ENCODE data around the gene OR10H3. TPM values are rescaled to one million over a fixed set of nuclear protein-coding genes. Genes with fewer than 3 reads are reported as not detected.
"Not testable (repeated sequence)": the region's sequence is repeated elsewhere in the genome, so short reads cannot be mapped to it uniquely, and the experiment has no call there.

The OR10H3 gene
- total and polyA plus RNA-seq, 2 experiments from 2014 or later = not detected

DNA sequence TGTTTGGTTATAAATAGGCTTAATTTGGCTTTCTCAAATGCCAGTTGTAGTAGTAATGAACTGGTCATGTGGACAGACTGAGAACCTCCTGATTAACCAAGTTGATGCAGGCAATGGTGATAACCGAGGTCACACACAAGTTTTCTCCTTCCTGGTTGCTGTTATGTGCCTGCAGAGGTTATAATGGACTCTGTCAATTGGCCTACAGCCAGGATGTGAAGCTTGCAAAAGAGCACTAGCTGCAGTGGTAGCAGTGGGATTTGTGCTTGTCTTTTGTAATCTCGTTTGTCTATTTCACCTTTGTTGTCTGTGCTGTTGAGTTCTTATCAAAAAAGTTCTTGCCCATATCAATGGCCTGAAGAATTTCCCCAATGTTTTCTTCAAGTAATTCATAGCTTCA lies 20.6 kb downstream of the OR10H3 start:
- Mint-ChIP-seq H3K4me3 (no peak overlapping the region), H3K36me3 (ENCODE audit: low read depth) (peaks cover 21% of the 10 kb centered on the region), H3K9me3 (peaks cover 99% of the 10 kb centered on the region)

GRCh38 chr19:15759962-15760565 lies 22.3 kb downstream of the OR10H3 start:
- DNase-seq (ENCODE audit: low spot score) = no peak
- Mint-ChIP-seq H3K27ac (no peak overlapping the region), H3K4me1 (no peaks in the 10 kb centered on the region), H3K4me3 (no peak overlapping the region), H3K36me3 (ENCODE audit: low read depth) (peaks cover 21% of the 10 kb centered on the region), H3K27me3 (ENCODE audit: insufficient read depth, low read depth, poor library complexity) (peaks cover 2% of the 10 kb centered on the region), H3K9me3 (peaks cover 92% of the 10 kb centered on the region)
- H3K4me1 ChIP-seq (ENCODE audit: insufficient read depth) = no peaks in the 10 kb centered on the region
- no peaks in the 10 kb centered on the region for H3K27me3 ChIP-seq (ENCODE audit: insufficient read depth)
- H3K4me2 ChIP-seq = no peak overlapping the region
- no peak overlapping the region for H3K27ac ChIP-seq (ENCODE audit: low read depth)
- no peaks in the 10 kb centered on the region for H3K79me2 ChIP-seq (replicated peaks; ENCODE audit: insufficient read depth)
- H3K36me3 ChIP-seq (ENCODE audit: insufficient read depth) = peaks cover 4% of the 10 kb centered on the region; the same call in 1 of the 2 replicates
- no peaks in the 10 kb centered on the region for H4K20me1 ChIP-seq (replicated peaks; ENCODE audit: insufficient read depth)
- no peak for TF ChIP-seq NANOG (IDR thresholded peaks at IDR 0.05; ENCODE audit: borderline replicate concordance)
- no peak for TF ChIP-seq STAT1 (IDR thresholded peaks at IDR 0.05; ENCODE audit: unreplicated experiment)
- no peak for TF ChIP-seq EZH2phosphoT487 (IDR thresholded peaks at IDR 0.05; ENCODE audit: unreplicated experiment)
- no peak for TF ChIP-seq POLR2AphosphoS5 (IDR thresholded peaks at IDR 0.05; ENCODE audit: low read depth)
- no peak for TF ChIP-seq REST (IDR thresholded peaks at IDR 0.05; ENCODE audit: unreplicated experiment)
- no peak overlapping the region for H2AFZ ChIP-seq
- H3K9me2 ChIP-seq (ENCODE audit: insufficient read depth) = no peaks in the 10 kb centered on the region
- H3K4me3 ChIP-seq = no peak overlapping the region
- H3F3A ChIP-seq (replicated peaks; ENCODE audit: low read depth) = no peaks in the 10 kb centered on the region
- ATAC-seq = no peak

More for the DNA sequence above, 20.6 kb downstream of the OR10H3 start:
- Histone ChIP-seq H4K20me1 (replicated peaks; ENCODE audit: insufficient read depth) (no peaks in the 10 kb centered on the region), H3K36me3 (ENCODE audit: insufficient read depth) (peaks cover 4% of the 10 kb centered on the region; the same call in 1 of the 2 replicates), H3K4me1 (ENCODE audit: insufficient read depth) (no peaks in the 10 kb centered on the region), H3K27ac (ENCODE audit: low read depth) (no peak overlapping the region), H3K27me3 (ENCODE audit: insufficient read depth) (no peaks in the 10 kb centered on the region), H3K79me2 (replicated peaks; ENCODE audit: insufficient read depth) (no peaks in the 10 kb centered on the region), H3F3A (replicated peaks; ENCODE audit: low read depth) (no peaks in the 10 kb centered on the region), H3K4me3 (no peak overlapping the region), H3K4me2 (no peak overlapping the region), H3K9me2 (ENCODE audit: insufficient read depth) (no peaks in the 10 kb centered on the region), H2AFZ (no peak overlapping the region)
- Mint-ChIP-seq H3K27me3 (ENCODE audit: insufficient read depth, low read depth, poor library complexity) (no peaks in the 10 kb centered on the region), H3K4me1 (no peaks in the 10 kb centered on the region), H3K27ac (no peak overlapping the region)
- ATAC-seq (no peak), DNase-seq (ENCODE audit: low spot score) (no peak)
- TF ChIP-seq ZNF114 (CRISPR knock-in tag; IDR thresholded peaks at IDR 0.05) (no peak), POLR2AphosphoS5 (IDR thresholded peaks at IDR 0.05; ENCODE audit: low read depth) (no peak)

DNA sequence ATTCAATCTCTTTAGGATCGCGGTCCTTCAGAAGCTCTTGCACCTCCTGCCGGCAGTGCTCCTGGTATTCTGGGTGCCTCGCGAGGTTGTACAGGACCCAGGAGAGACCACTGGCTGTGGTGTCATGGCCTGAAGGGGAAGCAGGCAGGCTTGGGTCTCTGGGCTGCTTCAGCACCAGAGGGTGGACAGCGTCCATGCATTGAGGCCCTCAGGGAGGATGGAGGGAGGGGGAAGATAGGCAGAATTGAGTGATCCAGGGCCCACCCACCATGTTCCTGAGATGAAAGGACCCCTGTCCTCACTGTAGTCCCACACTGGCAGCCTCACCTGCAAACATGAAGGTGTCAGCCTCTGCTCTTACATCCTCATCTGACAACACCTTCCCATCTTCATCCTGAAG lies 31.8 kb downstream of the OR10H3 start:
- Mint-ChIP-seq H3K9me3 (peaks cover 96% of the 10 kb centered on the region), H3K4me3 (no peak overlapping the region), H3K4me1 (no peaks in the 10 kb centered on the region), H3K27ac (no peak overlapping the region), H3K27me3 (ENCODE audit: insufficient read depth, low read depth, poor library complexity) (peaks cover 5% of the 10 kb centered on the region), H3K36me3 (ENCODE audit: low read depth) (peaks cover 47% of the 10 kb centered on the region)
- no peaks in the 10 kb centered on the region for H4K20me1 ChIP-seq (replicated peaks; ENCODE audit: insufficient read depth)
- no peaks in the 10 kb centered on the region for H3K79me2 ChIP-seq (replicated peaks; ENCODE audit: insufficient read depth)
- peak; percentile 1 for DNase-seq (ENCODE audit: low spot score)
- H3F3A ChIP-seq (replicated peaks; ENCODE audit: low read depth) = no peaks in the 10 kb centered on the region
- ATAC-seq = no peak
- H3K4me1 ChIP-seq (ENCODE audit: insufficient read depth) = no peaks in the 10 kb centered on the region
- no peak overlapping the region for H3K27ac ChIP-seq (ENCODE audit: low read depth)
- no peaks in the 10 kb centered on the region for H3K36me3 ChIP-seq (ENCODE audit: insufficient read depth)
- H3K9me2 ChIP-seq (ENCODE audit: insufficient read depth) = no peaks in the 10 kb centered on the region
- no peak overlapping the region for H3K4me2 ChIP-seq
- H3K27me3 ChIP-seq (ENCODE audit: insufficient read depth) = no peaks in the 10 kb centered on the region
- H2AFZ ChIP-seq = no peak overlapping the region
- no peak overlapping the region for H3K4me3 ChIP-seq
- no peak for TF ChIP-seq EZH2 (IDR thresholded peaks at IDR 0.05; ENCODE audit: low read depth, unreplicated experiment)
- peak; percentile 34 for TF ChIP-seq REST (IDR thresholded peaks at IDR 0.05; ENCODE audit: unreplicated experiment)
- no peak for TF ChIP-seq ZNF331 (CRISPR knock-in tag; IDR thresholded peaks at IDR 0.05; ENCODE audit: low read depth)

GRCh38 chr19:15774159-15774558 lies 36.4 kb downstream of the OR10H3 start:
- H3K27me3 Mint-ChIP-seq (ENCODE audit: insufficient read depth, low read depth, poor library complexity); H3K27me3 ChIP-seq (ENCODE audit: insufficient read depth); H3K4me3 Mint-ChIP-seq; DNase-seq (ENCODE audit: low spot score); H2AFZ ChIP-seq; H3K27ac Mint-ChIP-seq; H3K36me3 ChIP-seq (ENCODE audit: insufficient read depth); H3K4me2 ChIP-seq; H3F3A ChIP-seq (replicated peaks; ENCODE audit: low read depth); H4K20me1 ChIP-seq (replicated peaks; ENCODE audit: insufficient read depth); H3K4me3 ChIP-seq; H3K79me2 ChIP-seq (replicated peaks; ENCODE audit: insufficient read depth); H3K27ac ChIP-seq (ENCODE audit: low read depth); H3K4me1 Mint-ChIP-seq; H3K4me1 ChIP-seq (ENCODE audit: insufficient read depth); H3K9me2 ChIP-seq (ENCODE audit: insufficient read depth); ATAC-seq: not testable (repeated sequence)
- peaks cover 56% of the 10 kb centered on the region for H3K36me3 Mint-ChIP-seq (ENCODE audit: low read depth)
- peaks cover 94% of the 10 kb centered on the region for H3K9me3 Mint-ChIP-seq

Data from GM23338 (cell line).